Liver (tissue), 3 donors: ENCODE results near the gene TRMT44.

Experiments
- ATF3 ChIP-seq: IDR thresholded peaks from 2 replicates; pipeline ENCODE4 v1.6.1; 2016; ENCODE audit warnings: antibody characterized with exemption
- CTCF ChIP-seq: fragments of 150-350 bp; IDR thresholded peaks from 2 replicates; pipeline ENCODE4 v1.5.1; 2017; ENCODE audit warnings: improper control_type of control experiment, low read depth, low read length; ENCODE audit not compliant: missing input control
- FOXA1 ChIP-seq: IDR thresholded peaks from 2 replicates; pipeline ENCODE4 v1.6.1; 2016; ENCODE audit warnings: antibody characterized with exemption
- FOXA2 ChIP-seq: IDR thresholded peaks from 2 replicates; pipeline ENCODE4 v1.6.1; 2016; ENCODE audit warnings: antibody characterized with exemption
- GABPA ChIP-seq, 2 donors: IDR thresholded peaks in 1 of 2; conservative IDR thresholded peaks in 1 of 2; 2 replicates each; pipeline ENCODE4 v1.6.1; 2016; ENCODE audit warnings: antibody characterized with exemption in 2 of 2, mild to moderate bottlenecking in 1 of 2, moderate library complexity in 1 of 2
- JUND ChIP-seq, 2 donors: IDR thresholded peaks; 2 replicates each; pipeline ENCODE4 v1.6.1; 2016; ENCODE audit warnings: antibody characterized with exemption in 2 of 2
- NR2F2 ChIP-seq: IDR thresholded peaks from 2 replicates; pipeline ENCODE4 v1.6.1; 2016; ENCODE audit warnings: antibody characterized with exemption
- RAD21 ChIP-seq, 2 donors: IDR thresholded peaks; 2 replicates each; pipeline ENCODE4 v1.6.1; 2016; ENCODE audit warnings: antibody characterized with exemption in 2 of 2, mild to moderate bottlenecking in 2 of 2
- REST ChIP-seq: IDR thresholded peaks from 2 replicates; pipeline ENCODE4 v1.6.1; 2016; ENCODE audit warnings: antibody characterized with exemption, mild to moderate bottlenecking
- SP1 ChIP-seq: IDR thresholded peaks from 2 replicates; pipeline ENCODE4 v1.6.1; 2018; ENCODE audit warnings: antibody characterized with exemption, mild to moderate bottlenecking
- YY1 ChIP-seq: IDR thresholded peaks from 2 replicates; pipeline ENCODE4 v1.6.1; 2016; ENCODE audit warnings: antibody characterized with exemption, mild to moderate bottlenecking
- ZBTB33 ChIP-seq: IDR thresholded peaks from 2 replicates; pipeline ENCODE4 v1.6.1; 2016; ENCODE audit warnings: antibody characterized with exemption
- donor health status: healthy.
- donor health status: healthy.

GRCh38 chr4:8493484-8493883 is 52.9 kb downstream of the TRMT44 start:
- TF ChIP-seq ATF3 (no peak), CTCF (no peak), REST (no peak), GABPA (IDR thresholded peaks at IDR 0.05 in 1 of 2, conservative IDR thresholded peaks at IDR 0.05 in 1 of 2) (no peak), FOXA2 (no peak), RAD21 (IDR thresholded peaks at IDR 0.05) (no peak), YY1 (no peak), FOXA1 (no peak), ZBTB33 (no peak), NR2F2 (no peak), JUND (IDR thresholded peaks at IDR 0.05) (no peak), SP1 (no peak)
